ENCODE measurements around the gene CYSRT1. TPM values are rescaled to one million over a fixed set of nuclear protein-coding genes. Genes with fewer than 3 reads are reported as not detected.

CYSRT1 gene
- total and polyA plus RNA-seq, 2 experiments from 2014 or later: 0.43 to 0.75 TPM

- H3F3A ChIP-seq (ENCODE audit: insufficient read depth): no peaks in the 10 kb centered on the region; the same call in 1 of the 2 replicates
- H3K27me3 ChIP-seq (replicated peaks; ENCODE audit: insufficient read depth): no peaks in the 10 kb centered on the region
- in situ Hi-C loops (cut with MboI): no loop called here
- no peak for TF ChIP-seq EZH2 (IDR thresholded peaks at IDR 0.05; ENCODE audit: insufficient read depth, poor library complexity, severe bottlenecking)
- TF ChIP-seq EZH2phosphoT487 (IDR thresholded peaks at IDR 0.05; ENCODE audit: insufficient read depth, low read depth): no peak
- H3K9me2 ChIP-seq (ENCODE audit: insufficient read depth): no peaks in the 10 kb centered on the region
- no peak overlapping the region for H3K9ac ChIP-seq
- DNase-seq: no peak
- no peak overlapping the region for H3K4me3 ChIP-seq
- no peak overlapping the region for H3K27ac ChIP-seq
- 59 to 63% methylated on average over 14 to 39 of the region's 40 CpGs for WGBS, 2 experiments (ENCODE audit: low coverage in 1 of 2, low lambda C conversion rate in 2 of 2, missing lambda C conversion rate in 2 of 2)
- H2AFZ ChIP-seq: no peak overlapping the region
- H4K20me1 ChIP-seq (ENCODE audit: insufficient read depth): no peaks in the 10 kb centered on the region
- no peaks in the 10 kb centered on the region for H3K36me3 ChIP-seq (ENCODE audit: low read depth)
- no peak overlapping the region for H3K4me2 ChIP-seq (ENCODE audit: unreplicated experiment)
- no peaks in the 10 kb centered on the region for H3K9me3 ChIP-seq (ENCODE audit: low read depth)
- H3K79me2 ChIP-seq (ENCODE audit: insufficient read depth): peaks cover 17% of the 10 kb centered on the region
- H3K4me1 ChIP-seq (ENCODE audit: insufficient read depth): no peaks in the 10 kb centered on the region
Measured at GRCh38 chr9:137234055-137234697, 9.2 kb downstream of the CYSRT1 start.

GRCh38 chr9:137234758-137235423 lies 9.9 kb downstream of the CYSRT1 start:
- no peaks in the 10 kb centered on the region for H3K9me2 ChIP-seq (ENCODE audit: insufficient read depth)

GRCh38 chr9:137235424-137236237 lies 10.7 kb downstream of the CYSRT1 start:
- no peaks in the 10 kb centered on the region; the same call in 1 of the 2 replicates for H3F3A ChIP-seq (ENCODE audit: insufficient read depth)
- H3K4me3 ChIP-seq: no peak overlapping the region
- H3K36me3 ChIP-seq (ENCODE audit: low read depth): no peaks in the 10 kb centered on the region
- no peaks in the 10 kb centered on the region for H3K4me1 ChIP-seq (ENCODE audit: insufficient read depth)
- no peaks in the 10 kb centered on the region for H3K9me2 ChIP-seq (ENCODE audit: insufficient read depth)
- H3K27me3 ChIP-seq (replicated peaks; ENCODE audit: insufficient read depth): no peaks in the 10 kb centered on the region
- WGBS, 2 experiments (ENCODE audit: low coverage in 1 of 2, low lambda C conversion rate in 2 of 2, missing lambda C conversion rate in 2 of 2): 61 to 64% methylated on average over 34 to 35 of the region's 35 CpGs
- DNase-seq: no peak
- no peaks in the 10 kb centered on the region for H3K9me3 ChIP-seq (ENCODE audit: low read depth)
- H3K9ac ChIP-seq: no peak overlapping the region
- H3K79me2 ChIP-seq (ENCODE audit: insufficient read depth): peaks cover 25% of the 10 kb centered on the region
- H4K20me1 ChIP-seq (ENCODE audit: insufficient read depth): no peaks in the 10 kb centered on the region
- TF ChIP-seq EZH2 (IDR thresholded peaks at IDR 0.05; ENCODE audit: insufficient read depth, poor library complexity, severe bottlenecking) (no peak), EZH2phosphoT487 (IDR thresholded peaks at IDR 0.05; ENCODE audit: insufficient read depth, low read depth) (no peak)
- H2AFZ ChIP-seq: no peak overlapping the region
- in situ Hi-C loops (cut with MboI): no loop called here
- no peak overlapping the region for H3K27ac ChIP-seq
- H3K4me2 ChIP-seq (ENCODE audit: unreplicated experiment): no peak overlapping the region

More at GRCh38 chr9:137234758-137235423, 9.9 kb downstream of the CYSRT1 start:
- Histone ChIP-seq H3K4me1 (ENCODE audit: insufficient read depth) (no peaks in the 10 kb centered on the region), H3K9me3 (ENCODE audit: low read depth) (no peaks in the 10 kb centered on the region), H3K79me2 (ENCODE audit: insufficient read depth) (peaks cover 24% of the 10 kb centered on the region), H3K36me3 (ENCODE audit: low read depth) (no peaks in the 10 kb centered on the region), H3K4me3 (no peak overlapping the region), H3K27ac (no peak overlapping the region), H3K4me2 (ENCODE audit: unreplicated experiment) (no peak overlapping the region), H3K27me3 (replicated peaks; ENCODE audit: insufficient read depth) (no peaks in the 10 kb centered on the region), H3F3A (ENCODE audit: insufficient read depth) (no peaks in the 10 kb centered on the region; the same call in 1 of the 2 replicates), H3K9ac (no peak overlapping the region), H4K20me1 (ENCODE audit: insufficient read depth) (no peaks in the 10 kb centered on the region), H2AFZ (no peak overlapping the region)
- no peak for DNase-seq
- WGBS, 2 experiments (ENCODE audit: low coverage in 1 of 2, low lambda C conversion rate in 2 of 2, missing lambda C conversion rate in 2 of 2): 50 to 64% methylated on average over 15 to 17 of the region's 18 CpGs
- TF ChIP-seq EZH2phosphoT487 (IDR thresholded peaks at IDR 0.05; ENCODE audit: insufficient read depth, low read depth) (no peak), EZH2 (IDR thresholded peaks at IDR 0.05; ENCODE audit: insufficient read depth, poor library complexity, severe bottlenecking) (no peak)
- in situ Hi-C loops (cut with MboI): no loop called here

GRCh38 chr9:137236238-137236935 lies 11.4 kb downstream of the CYSRT1 start:
- no peaks in the 10 kb centered on the region; the same call in 1 of the 2 replicates for H3F3A ChIP-seq (ENCODE audit: insufficient read depth)
- WGBS, 2 experiments (ENCODE audit: low coverage in 1 of 2, low lambda C conversion rate in 2 of 2, missing lambda C conversion rate in 2 of 2): 12 to 16% methylated on average over 24 to 30 of the region's 31 CpGs
- no peak for TF ChIP-seq EZH2 (IDR thresholded peaks at IDR 0.05; ENCODE audit: insufficient read depth, poor library complexity, severe bottlenecking)
- peaks cover 25% of the 10 kb centered on the region for H3K79me2 ChIP-seq (ENCODE audit: insufficient read depth)
- no peak overlapping the region for H3K4me2 ChIP-seq (ENCODE audit: unreplicated experiment)
- H3K36me3 ChIP-seq (ENCODE audit: low read depth): no peaks in the 10 kb centered on the region
- H2AFZ ChIP-seq: no peak overlapping the region
- in situ Hi-C loops (cut with MboI): no loop called here
- no peaks in the 10 kb centered on the region for H4K20me1 ChIP-seq (ENCODE audit: insufficient read depth)
- H3K4me1 ChIP-seq (ENCODE audit: insufficient read depth): no peaks in the 10 kb centered on the region
- no peak overlapping the region for H3K4me3 ChIP-seq
- no peak overlapping the region for H3K9ac ChIP-seq
- H3K27ac ChIP-seq: no peak overlapping the region
- no peaks in the 10 kb centered on the region for H3K9me3 ChIP-seq (ENCODE audit: low read depth)
- H3K9me2 ChIP-seq (ENCODE audit: insufficient read depth): no peaks in the 10 kb centered on the region
- no peaks in the 10 kb centered on the region for H3K27me3 ChIP-seq (replicated peaks; ENCODE audit: insufficient read depth)
- DNase-seq: peak; percentile 89

Measured in GM23248 (cell line).